Measurements from ENCODE around the gene DPP10. TPM values are rescaled to one million over a fixed set of nuclear protein-coding genes. Genes with fewer than 3 reads are reported as not detected.

Gene DPP10
- total RNA-seq, 1 donor from 2014 or later, result 2.1 TPM

DNA sequence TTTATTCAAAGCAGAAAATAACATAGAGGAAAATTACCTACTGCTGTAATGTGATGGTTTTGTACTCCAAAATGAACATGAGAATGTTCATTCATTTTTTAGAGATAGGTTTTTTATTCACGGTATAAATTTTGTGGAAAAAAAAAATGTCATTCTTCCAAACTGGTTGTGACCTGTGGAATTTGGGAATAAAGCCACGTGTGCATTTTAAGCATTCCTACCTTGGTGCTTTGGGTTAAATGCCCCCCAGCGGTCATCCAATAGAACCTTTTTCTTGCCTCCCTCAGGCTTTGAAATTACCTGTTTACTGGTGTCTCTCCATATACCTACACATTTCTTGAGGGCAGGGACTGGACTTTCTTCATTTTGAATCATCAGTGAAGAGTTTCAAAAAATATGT is 740.7 kb downstream of the DPP10 start:
- H3K9me3 Mint-ChIP-seq, result no peaks in the 10 kb centered on the region
- DNase-seq (ENCODE audit: low read depth, low spot score), result no peak
- peak; percentile 33 for TF ChIP-seq CTCF (conservative IDR thresholded peaks at IDR 0.05)
- no peak overlapping the region for H3K27ac Mint-ChIP-seq (ENCODE audit: unreplicated experiment)
- no peaks in the 10 kb centered on the region for H3K27me3 Mint-ChIP-seq (ENCODE audit: low read depth)
- no peaks in the 10 kb centered on the region for H3K4me1 Mint-ChIP-seq
- no peak overlapping the region for H3K4me3 Mint-ChIP-seq
- peaks cover 2% of the 10 kb centered on the region for H3K36me3 Mint-ChIP-seq (ENCODE audit: low read depth)

DNA sequence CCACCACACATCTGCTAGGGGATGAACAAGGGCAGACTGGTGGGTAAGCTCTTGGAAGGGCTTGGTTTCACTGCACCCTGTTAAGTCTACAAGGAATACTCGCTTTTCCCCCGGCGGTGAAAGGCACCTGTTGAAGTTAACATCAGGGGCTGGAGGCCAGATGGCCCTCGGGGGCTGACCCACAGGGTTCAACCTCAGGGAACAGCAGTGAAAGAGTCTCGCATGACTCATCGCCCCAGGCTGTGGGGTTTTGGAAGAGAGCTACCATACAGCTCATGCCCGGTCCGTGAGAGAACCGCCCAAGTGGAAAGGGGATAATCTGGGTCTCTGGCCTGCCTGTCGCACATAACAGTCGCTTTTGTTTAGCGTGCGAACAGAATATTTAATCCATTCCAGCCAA is 748.0 kb downstream of the DPP10 start:
- H3K36me3 Mint-ChIP-seq (ENCODE audit: low read depth), result peaks cover 2% of the 10 kb centered on the region
- DNase-seq (ENCODE audit: low read depth, low spot score), result no peak

GRCh38 chr2:115194623-115195022 is 752.2 kb downstream of the DPP10 start:
- no peak for TF ChIP-seq CTCF (conservative IDR thresholded peaks at IDR 0.05)
- H3K27ac Mint-ChIP-seq (ENCODE audit: unreplicated experiment), result no peak overlapping the region
- no peaks in the 10 kb centered on the region for H3K36me3 Mint-ChIP-seq (ENCODE audit: low read depth)
- DNase-seq (ENCODE audit: low read depth, low spot score), result no peak
- peaks cover 5% of the 10 kb centered on the region for H3K4me1 Mint-ChIP-seq
- H3K9me3 Mint-ChIP-seq, result no peaks in the 10 kb centered on the region
- H3K27me3 Mint-ChIP-seq (ENCODE audit: low read depth), result no peaks in the 10 kb centered on the region
- H3K4me3 Mint-ChIP-seq, result no peak overlapping the region

More for the DNA sequence above, 748.0 kb downstream of the DPP10 start:
- Mint-ChIP-seq H3K4me3 (no peak overlapping the region), H3K27me3 (ENCODE audit: low read depth) (no peaks in the 10 kb centered on the region), H3K27ac (ENCODE audit: unreplicated experiment) (no peak overlapping the region), H3K9me3 (peaks cover 4% of the 10 kb centered on the region), H3K4me1 (no peaks in the 10 kb centered on the region)
- TF ChIP-seq CTCF (conservative IDR thresholded peaks at IDR 0.05), result no peak

- peaks cover 5% of the 10 kb centered on the region for H3K4me1 Mint-ChIP-seq
- no peak overlapping the region for H3K4me3 Mint-ChIP-seq
- no peaks in the 10 kb centered on the region for H3K27me3 Mint-ChIP-seq (ENCODE audit: low read depth)
- no peak overlapping the region for H3K27ac Mint-ChIP-seq (ENCODE audit: unreplicated experiment)
- peaks cover under 1% of the 10 kb centered on the region for H3K9me3 Mint-ChIP-seq
- no peak for TF ChIP-seq CTCF (conservative IDR thresholded peaks at IDR 0.05)
- DNase-seq (ENCODE audit: low read depth, low spot score), result no peak
- no peaks in the 10 kb centered on the region for H3K36me3 Mint-ChIP-seq (ENCODE audit: low read depth)
Measured at GRCh38 chr2:115196587-115196986, 754.1 kb downstream of the DPP10 start.

DNA sequence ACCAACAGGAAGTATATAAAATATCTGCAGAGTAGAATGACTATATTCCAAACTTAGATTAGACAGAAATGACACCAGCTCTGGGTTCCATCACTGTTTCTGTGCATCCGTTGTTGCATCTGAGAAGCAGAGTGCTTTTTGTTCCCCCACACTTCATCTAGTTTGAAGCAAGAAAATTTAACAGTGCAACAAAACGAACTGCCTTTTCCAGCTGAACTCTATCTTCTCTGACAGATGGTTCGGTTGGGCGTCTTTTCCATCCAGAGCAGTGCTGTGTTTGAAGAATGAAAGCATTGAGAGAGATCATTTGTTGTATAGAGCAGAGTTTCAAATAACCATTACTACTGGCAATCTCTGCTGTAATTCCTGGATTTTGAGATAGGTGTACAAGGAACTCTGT is 757.5 kb downstream of the DPP10 start:
- no peak overlapping the region for H3K4me3 Mint-ChIP-seq
- no peak for TF ChIP-seq CTCF (conservative IDR thresholded peaks at IDR 0.05)
- peaks cover 5% of the 10 kb centered on the region for H3K4me1 Mint-ChIP-seq
- H3K27me3 Mint-ChIP-seq (ENCODE audit: low read depth), result no peaks in the 10 kb centered on the region
- DNase-seq (ENCODE audit: low read depth, low spot score), result no peak
- H3K36me3 Mint-ChIP-seq (ENCODE audit: low read depth), result no peaks in the 10 kb centered on the region
- no peak overlapping the region for H3K27ac Mint-ChIP-seq (ENCODE audit: unreplicated experiment)
- peaks cover 2% of the 10 kb centered on the region for H3K9me3 Mint-ChIP-seq

GRCh38 chr2:115201386-115201785 is 758.9 kb downstream of the DPP10 start:
- Mint-ChIP-seq H3K27ac (ENCODE audit: unreplicated experiment) (no peak overlapping the region), H3K4me3 (no peak overlapping the region), H3K4me1 (no peaks in the 10 kb centered on the region), H3K36me3 (ENCODE audit: low read depth) (peaks cover 3% of the 10 kb centered on the region), H3K9me3 (peaks cover 5% of the 10 kb centered on the region), H3K27me3 (ENCODE audit: low read depth) (no peaks in the 10 kb centered on the region)
- DNase-seq (ENCODE audit: low read depth, low spot score), result no peak
- TF ChIP-seq CTCF (conservative IDR thresholded peaks at IDR 0.05), result no peak
